Measurements from ENCODE around the gene CHMP2A.

The CHMP2A gene

DNA sequence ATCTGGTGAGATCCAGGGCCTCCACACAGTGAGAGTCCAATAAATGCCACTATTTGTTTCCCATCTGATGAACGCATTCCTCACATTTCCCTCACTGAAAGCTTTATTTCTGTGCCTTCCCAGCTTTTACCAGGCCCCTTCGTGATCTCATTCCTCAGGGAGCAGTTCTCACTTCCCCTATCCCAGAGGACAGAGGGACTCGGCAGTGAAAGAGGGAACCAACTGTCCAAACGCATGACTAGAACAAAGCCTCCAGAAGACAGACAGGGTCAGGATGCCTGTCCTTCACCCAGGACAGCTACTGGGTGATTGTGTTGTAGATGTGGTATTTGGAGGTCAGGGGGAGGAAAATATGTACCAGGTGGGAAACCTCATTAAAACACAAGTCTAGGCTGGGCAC lies 33.3 kb downstream of the CHMP2A start:
- no peaks in the 10 kb centered on the region for H3K36me3 ChIP-seq (ENCODE audit: insufficient read depth, low read length)
- H3K4me3 ChIP-seq (ENCODE audit: low read length, poor library complexity, severe bottlenecking), result no peak overlapping the region
- TF ChIP-seq EZH2phosphoT487 (IDR thresholded peaks at IDR 0.05; ENCODE audit: borderline replicate concordance), result no peak
- TF ChIP-seq, protein P1, sequence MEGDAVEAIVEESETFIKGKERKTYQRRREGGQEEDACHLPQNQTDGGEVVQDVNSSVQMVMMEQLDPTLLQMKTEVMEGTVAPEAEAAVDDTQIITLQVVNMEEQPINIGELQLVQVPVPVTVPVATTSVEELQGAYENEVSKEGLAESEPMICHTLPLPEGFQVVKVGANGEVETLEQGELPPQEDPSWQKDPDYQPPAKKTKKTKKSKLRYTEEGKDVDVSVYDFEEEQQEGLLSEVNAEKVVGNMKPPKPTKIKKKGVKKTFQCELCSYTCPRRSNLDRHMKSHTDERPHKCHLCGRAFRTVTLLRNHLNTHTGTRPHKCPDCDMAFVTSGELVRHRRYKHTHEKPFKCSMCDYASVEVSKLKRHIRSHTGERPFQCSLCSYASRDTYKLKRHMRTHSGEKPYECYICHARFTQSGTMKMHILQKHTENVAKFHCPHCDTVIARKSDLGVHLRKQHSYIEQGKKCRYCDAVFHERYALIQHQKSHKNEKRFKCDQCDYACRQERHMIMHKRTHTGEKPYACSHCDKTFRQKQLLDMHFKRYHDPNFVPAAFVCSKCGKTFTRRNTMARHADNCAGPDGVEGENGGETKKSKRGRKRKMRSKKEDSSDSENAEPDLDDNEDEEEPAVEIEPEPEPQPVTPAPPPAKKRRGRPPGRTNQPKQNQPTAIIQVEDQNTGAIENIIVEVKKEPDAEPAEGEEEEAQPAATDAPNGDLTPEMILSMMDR (conservative IDR thresholded peaks at IDR 0.05; ENCODE audit: low read length), result no peak
- no peaks in the 10 kb centered on the region for H3K27me3 ChIP-seq (ENCODE audit: insufficient read depth, low read length, poor library complexity, severe bottlenecking)
- H3K4me2 ChIP-seq (ENCODE audit: low read depth, low read length, poor library complexity, severe bottlenecking), result no peak overlapping the region
- H3K4me1 ChIP-seq (ENCODE audit: insufficient read depth, low read length, poor library complexity, severe bottlenecking), result peaks cover 12% of the 10 kb centered on the region
- H3F3A ChIP-seq (ENCODE audit: low read depth), result no peaks in the 10 kb centered on the region
- peaks cover 21% of the 10 kb centered on the region for H3K79me2 ChIP-seq (ENCODE audit: insufficient read depth, low read length)
- H3K9me3 ChIP-seq (ENCODE audit: insufficient read depth, low read depth, low read length), result no peaks in the 10 kb centered on the region
- no peaks in the 10 kb centered on the region for H4K20me1 ChIP-seq (ENCODE audit: insufficient read depth, low read length, poor library complexity, severe bottlenecking)
- no peak overlapping the region for H3K9ac ChIP-seq (ENCODE audit: low read depth, low read length, poor library complexity, severe bottlenecking)
- no peaks in the 10 kb centered on the region for H3K9me2 ChIP-seq (replicated peaks; ENCODE audit: low read depth, low read length)
- H2AFZ ChIP-seq (ENCODE audit: low read length), result no peak overlapping the region

DNA sequence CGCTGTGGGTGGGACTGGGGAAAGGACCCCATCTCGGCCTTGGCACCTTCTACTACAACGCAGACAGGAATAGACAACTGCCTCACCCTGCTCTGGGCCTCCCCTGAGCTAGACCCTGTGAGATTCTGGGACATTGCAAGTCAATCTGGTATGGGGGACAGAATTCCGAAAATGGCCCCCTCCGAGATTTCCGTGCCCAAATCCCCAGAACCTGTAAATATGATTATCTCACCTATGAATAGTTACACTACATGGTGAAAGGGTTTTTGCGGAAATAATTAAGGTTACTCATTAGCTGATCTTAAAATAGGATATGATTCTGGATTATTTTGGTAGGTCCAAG lies 34.7 kb downstream of the CHMP2A start:
- Histone ChIP-seq H3K4me1 (ENCODE audit: insufficient read depth, low read length, poor library complexity, severe bottlenecking) (peaks cover 23% of the 10 kb centered on the region), H3K9ac (ENCODE audit: low read depth, low read length, poor library complexity, severe bottlenecking) (peak overlapping the region; percentile 97), H3K4me3 (ENCODE audit: low read length, poor library complexity, severe bottlenecking) (peak overlapping the region; percentile 87), H3K4me2 (ENCODE audit: low read depth, low read length, poor library complexity, severe bottlenecking) (peak overlapping the region; percentile 93), H3K79me2 (ENCODE audit: insufficient read depth, low read length) (peaks cover 35% of the 10 kb centered on the region), H4K20me1 (ENCODE audit: insufficient read depth, low read length, poor library complexity, severe bottlenecking) (no peaks in the 10 kb centered on the region), H2AFZ (ENCODE audit: low read length) (peak overlapping the region; percentile 80), H3K27me3 (ENCODE audit: insufficient read depth, low read length, poor library complexity, severe bottlenecking) (no peaks in the 10 kb centered on the region), H3F3A (ENCODE audit: low read depth) (no peaks in the 10 kb centered on the region), H3K36me3 (ENCODE audit: insufficient read depth, low read length) (no peaks in the 10 kb centered on the region), H3K9me3 (ENCODE audit: insufficient read depth, low read depth, low read length) (no peaks in the 10 kb centered on the region), H3K9me2 (replicated peaks; ENCODE audit: low read depth, low read length) (no peaks in the 10 kb centered on the region)
- TF ChIP-seq, protein P1 (conservative IDR thresholded peaks at IDR 0.05; ENCODE audit: low read length), result no peak
- no peak for TF ChIP-seq EZH2phosphoT487 (IDR thresholded peaks at IDR 0.05; ENCODE audit: borderline replicate concordance)

DNA sequence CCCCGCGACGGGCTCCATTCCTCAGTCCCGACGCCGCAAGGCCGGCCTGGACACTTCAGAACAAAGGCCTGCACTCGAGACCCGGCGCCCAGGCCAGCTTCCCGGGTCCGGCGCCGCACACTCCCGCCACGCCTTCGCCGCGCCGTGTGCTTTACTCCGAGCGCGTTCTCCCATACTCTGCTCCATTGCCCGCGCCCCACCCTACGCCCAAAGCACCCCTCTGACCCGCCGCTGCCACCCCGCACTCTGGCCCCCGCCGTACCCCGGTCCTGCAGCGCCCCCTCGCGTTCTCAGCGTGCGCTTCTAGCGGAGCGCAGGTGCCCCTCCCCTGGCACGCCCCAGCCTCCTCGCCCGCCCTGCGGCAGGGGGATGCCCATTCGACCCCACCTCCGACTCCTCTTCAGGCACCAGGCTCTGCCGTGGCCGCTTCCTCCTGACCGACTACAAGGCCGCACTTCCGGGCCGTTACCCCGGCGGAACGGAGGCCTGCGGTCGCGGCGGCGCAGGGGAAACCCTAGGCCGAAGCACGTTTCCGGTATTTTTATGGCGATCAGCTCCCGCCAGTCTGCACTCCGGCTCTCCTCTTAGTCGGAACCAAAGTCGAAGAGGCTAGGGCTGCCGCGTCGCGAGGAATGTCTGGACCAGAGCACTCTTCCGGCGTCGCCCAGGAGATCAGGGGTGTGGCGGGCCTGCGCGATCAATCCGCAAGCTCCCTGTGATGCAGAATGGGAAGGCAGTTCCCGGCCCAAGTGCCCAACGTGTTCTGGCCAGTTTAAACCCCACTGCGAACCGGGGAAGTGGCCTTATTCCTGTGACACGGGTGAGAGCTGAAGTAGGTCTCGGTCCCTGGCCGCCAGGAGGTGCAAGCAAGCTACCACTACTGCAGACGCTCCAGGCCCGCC lies 35.3 kb downstream of the CHMP2A start, which contains the start of gene ZBTB45:
Gene ZBTB45 (minus strand): TSS at position 456 of the 902 bp plus-strand sequence. CDS start 2,137 bp downstream, outside the sequence.
- H3K4me1 ChIP-seq (ENCODE audit: insufficient read depth, low read length, poor library complexity, severe bottlenecking), result peaks cover 25% of the 10 kb centered on the region
- no peaks in the 10 kb centered on the region for H3K36me3 ChIP-seq (ENCODE audit: insufficient read depth, low read length)

More for the DNA sequence above, 35.3 kb downstream of the CHMP2A start, which contains the start of gene ZBTB45:
- no peaks in the 10 kb centered on the region for H3F3A ChIP-seq (ENCODE audit: low read depth)
- peak within 1 kb of the TSS; percentile 93 for H3K4me2 ChIP-seq (ENCODE audit: low read depth, low read length, poor library complexity, severe bottlenecking)
- H4K20me1 ChIP-seq (ENCODE audit: insufficient read depth, low read length, poor library complexity, severe bottlenecking), result no peaks in the 10 kb centered on the region
- H3K9me2 ChIP-seq (replicated peaks; ENCODE audit: low read depth, low read length), result no peaks in the 10 kb centered on the region
- peak within 1 kb of the TSS; percentile 87 for H3K4me3 ChIP-seq (ENCODE audit: low read length, poor library complexity, severe bottlenecking)
- peaks cover 41% of the 10 kb centered on the region for H3K79me2 ChIP-seq (ENCODE audit: insufficient read depth, low read length)
- peak within 1 kb of the TSS; percentile 92 for H2AFZ ChIP-seq (ENCODE audit: low read length)
- H3K9ac ChIP-seq (ENCODE audit: low read depth, low read length, poor library complexity, severe bottlenecking), result peak within 1 kb of the TSS; percentile 97
- H3K27me3 ChIP-seq (ENCODE audit: insufficient read depth, low read length, poor library complexity, severe bottlenecking), result no peaks in the 10 kb centered on the region
- TF ChIP-seq, protein P1 (conservative IDR thresholded peaks at IDR 0.05; ENCODE audit: low read length), result peak; percentile 74
- TF ChIP-seq EZH2phosphoT487 (IDR thresholded peaks at IDR 0.05; ENCODE audit: borderline replicate concordance), result no peak
- no peaks in the 10 kb centered on the region for H3K9me3 ChIP-seq (ENCODE audit: insufficient read depth, low read depth, low read length)

Measured in Loucy (cell line).